GM19468 (cell line): ENCODE data around the gene STARD6.

ENCODE experiments used
- ATAC-seq: cut with Tn5 transposase; IDR thresholded peaks from one replicate; pipeline ENCODE4 v1.9.1; 2021; ENCODE audit warnings: mild to moderate bottlenecking, moderate library complexity, moderate number of reproducible peaks; ENCODE audit not compliant: unreplicated experiment; ENCODE audit errors: extremely low read depth

The STARD6 gene

GRCh38 chr18:54277899-54278298 is 79.8 kb downstream of the STARD6 start:
- ATAC-seq: no peak
